Suprapubic skin (tissue), 4 donors: Measurements from ENCODE around the gene AHRR. TPM values are rescaled to one million over a fixed set of nuclear protein-coding genes. Genes with fewer than 3 reads are reported as not detected.

Source experiments
- DNase-seq, 2 donors: peaks; one replicate each; pipeline ENCODE4 v3.0.0-alpha.2; 2019; ENCODE audit warnings: low spot score in 2 of 2
- H3K27ac ChIP-seq: fragments of 200-600 bp; sonication (generic); one replicate; pipeline ENCODE4 v1.5.1; 2019
- H3K27me3 ChIP-seq: fragments of 200-600 bp; sonication (generic); one replicate; pipeline ENCODE4 v1.5.1; 2019
- H3K36me3 ChIP-seq: fragments of 200-600 bp; sonication (generic); one replicate; pipeline ENCODE4 v1.5.1; 2019
- H3K4me1 ChIP-seq: fragments of 200-600 bp; sonication (generic); one replicate; pipeline ENCODE4 v1.5.1; 2019
- H3K4me3 ChIP-seq: fragments of 200-600 bp; sonication (generic); one replicate; pipeline ENCODE4 v1.5.1; 2019; ENCODE audit warnings: mild to moderate bottlenecking
- H3K9me3 ChIP-seq: fragments of 200-600 bp; sonication (generic); one replicate; pipeline ENCODE4 v1.5.1; 2019
- CTCF ChIP-seq, 2 donors: fragments of 200-600 bp in 1 of 2; fragments of 450-650 bp in 1 of 2; sonication (generic) in 1 of 2; IDR thresholded peaks; one replicate each; pipeline ENCODE4 v1.5.1; 2016 to 2019; ENCODE audit warnings: antibody characterized with exemption in 2 of 2, mild to moderate bottlenecking in 1 of 2, moderate library complexity in 1 of 2
- EP300 ChIP-seq: sonication (generic); formaldehyde crosslinking; IDR thresholded peaks from one replicate; pipeline ENCODE4 v1.6.1; 2017; ENCODE audit warnings: antibody characterized with exemption
- POLR2A ChIP-seq, 2 donors: fragments of 450-650 bp; IDR thresholded peaks; one replicate each; pipeline ENCODE4 v1.6.1; 2017; ENCODE audit warnings: antibody characterized with exemption in 2 of 2, mild to moderate bottlenecking in 2 of 2, moderate library complexity in 2 of 2
- POLR2AphosphoS5 ChIP-seq, 3 donors: sonication (generic); formaldehyde crosslinking; IDR thresholded peaks; one replicate each; pipeline ENCODE4 v1.6.1; 2017; ENCODE audit warnings: antibody characterized with exemption in 3 of 3
- WGBS: methylation state at CpG from one replicate; pipeline ENCODE4 v1.1.5; 2018; 5-methylcytosine and 5-hydroxymethylcytosine counted together
- total RNA-seq, 4 donors: library from RNA; depleted of rRNA; stranded (reverse); fragments of >200 nt; gene quantifications; one replicate each; pipeline ENCODE4 v1.1.0, GENCODE V29; 2016

Gene AHRR
- total RNA-seq, 4 donors from 2014 or later, result 3.0 to 10.7 (median 4.2) TPM

GRCh38 chr5:347712-348284, 26.3 kb downstream of the AHRR start:
- no peak overlapping the region for H3K27ac ChIP-seq

GRCh38 chr5:348726-349125, 27.2 kb downstream of the AHRR start:
- H3K9me3 ChIP-seq, result no peaks in the 10 kb centered on the region
- peaks cover 5% of the 10 kb centered on the region for H3K4me1 ChIP-seq
- 87% methylated on average over 5 of the region's 5 CpGs for WGBS
- H3K27ac ChIP-seq, result no peak overlapping the region
- TF ChIP-seq EP300 (no peak), POLR2AphosphoS5 (IDR thresholded peaks at IDR 0.05) (no peak), POLR2A (IDR thresholded peaks at IDR 0.05) (no peak), CTCF (IDR thresholded peaks at IDR 0.05) (no peak)
- H3K4me3 ChIP-seq, result no peak overlapping the region
- H3K36me3 ChIP-seq, result no peaks in the 10 kb centered on the region
- H3K27me3 ChIP-seq, result peaks cover 14% of the 10 kb centered on the region
- DNase-seq, result no peak

More at GRCh38 chr5:347712-348284, 26.3 kb downstream of the AHRR start:
- Histone ChIP-seq H3K36me3 (no peaks in the 10 kb centered on the region), H3K4me3 (no peak overlapping the region), H3K4me1 (peaks cover 8% of the 10 kb centered on the region), H3K9me3 (no peaks in the 10 kb centered on the region), H3K27me3 (peaks cover 14% of the 10 kb centered on the region)
- no peak for DNase-seq
- TF ChIP-seq POLR2AphosphoS5 (IDR thresholded peaks at IDR 0.05) (no peak), CTCF (IDR thresholded peaks at IDR 0.05) (no peak), EP300 (no peak), POLR2A (IDR thresholded peaks at IDR 0.05) (no peak)
- WGBS, result 94% methylated on average over 4 of the region's 10 CpGs

- 81% methylated on average over 9 of the region's 9 CpGs for WGBS
- H3K36me3 ChIP-seq, result no peaks in the 10 kb centered on the region
- no peak for TF ChIP-seq POLR2AphosphoS5 (IDR thresholded peaks at IDR 0.05)
- TF ChIP-seq EP300, result no peak
- no peak for TF ChIP-seq POLR2A (IDR thresholded peaks at IDR 0.05)
- TF ChIP-seq CTCF (IDR thresholded peaks at IDR 0.05), result no peak
- no peaks in the 10 kb centered on the region for H3K4me1 ChIP-seq
- no peaks in the 10 kb centered on the region for H3K9me3 ChIP-seq
- no peak overlapping the region for H3K27ac ChIP-seq
- H3K4me3 ChIP-seq, result no peak overlapping the region
- H3K27me3 ChIP-seq, result peaks cover 14% of the 10 kb centered on the region
- DNase-seq, result no peak
Measured at GRCh38 chr5:350355-350754, 28.8 kb downstream of the AHRR start.

GRCh38 chr5:351084-351920, 29.8 kb downstream of the AHRR start:
- H3K9me3 ChIP-seq, result no peaks in the 10 kb centered on the region
- no peak overlapping the region for H3K27ac ChIP-seq
- DNase-seq, result no peak
- H3K27me3 ChIP-seq, result peaks cover 12% of the 10 kb centered on the region
- H3K4me3 ChIP-seq, result no peak overlapping the region
- no peaks in the 10 kb centered on the region for H3K36me3 ChIP-seq
- H3K4me1 ChIP-seq, result no peaks in the 10 kb centered on the region
- WGBS, result 85% methylated on average over 19 of the region's 19 CpGs
- no peak for TF ChIP-seq POLR2A (IDR thresholded peaks at IDR 0.05)
- TF ChIP-seq POLR2AphosphoS5 (IDR thresholded peaks at IDR 0.05), result no peak
- no peak for TF ChIP-seq EP300
- no peak for TF ChIP-seq CTCF (IDR thresholded peaks at IDR 0.05)

- DNase-seq, result no peak
- Histone ChIP-seq H3K27ac (no peak overlapping the region), H3K4me3 (no peak overlapping the region), H3K9me3 (no peaks in the 10 kb centered on the region), H3K4me1 (no peaks in the 10 kb centered on the region), H3K27me3 (peaks cover 6% of the 10 kb centered on the region), H3K36me3 (no peaks in the 10 kb centered on the region)
- 88% methylated on average over 4 of the region's 4 CpGs for WGBS
- TF ChIP-seq POLR2AphosphoS5 (IDR thresholded peaks at IDR 0.05) (no peak), CTCF (IDR thresholded peaks at IDR 0.05) (no peak), POLR2A (IDR thresholded peaks at IDR 0.05) (no peak), EP300 (no peak)
Measured at GRCh38 chr5:351921-352245, 30.4 kb downstream of the AHRR start.
